ENCODE data around the gene ADCY3.

The ADCY3 gene

DNA sequence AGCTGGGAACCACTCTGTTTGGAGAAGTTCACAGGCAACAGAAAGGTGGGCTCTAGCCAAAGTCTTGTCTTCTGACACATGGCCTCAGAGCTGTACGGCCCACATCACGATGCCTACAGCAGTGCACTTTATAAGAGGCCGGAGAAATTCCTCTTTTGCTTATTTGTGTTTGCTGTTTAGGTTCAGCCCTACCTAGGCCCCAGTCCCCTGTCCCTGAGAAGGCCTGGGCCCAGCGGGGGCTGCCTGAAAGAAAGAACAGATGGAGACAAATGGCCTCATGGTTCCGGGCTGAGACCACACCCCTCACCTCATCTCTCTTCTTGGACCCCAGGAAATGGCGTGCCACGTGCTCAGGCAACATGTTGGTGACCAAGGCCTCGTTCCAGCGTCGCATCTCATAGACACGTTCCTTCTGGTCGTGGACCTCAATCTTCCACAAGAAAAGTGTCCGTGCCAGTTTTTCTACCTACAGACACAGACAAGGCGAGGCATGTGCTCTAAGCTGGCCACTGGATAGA lies 95.9 kb downstream of the ADCY3 start:
- Histone ChIP-seq H2AFZ (ENCODE audit: low read length) (no peak overlapping the region), H4K20me1 (ENCODE audit: insufficient read depth, low read length) (no peaks in the 10 kb centered on the region), H3K27me3 (ENCODE audit: insufficient read depth, low read length) (no peaks in the 10 kb centered on the region), H3F3A (ENCODE audit: insufficient read depth, low read length) (no peaks in the 10 kb centered on the region; the same call in none of the 2 replicates), H3K27ac (ENCODE audit: low read depth, low read length, poor library complexity, severe bottlenecking) (no peak overlapping the region), H3K4me1 (ENCODE audit: insufficient read depth, low read length, severe bottlenecking) (peaks cover 30% of the 10 kb centered on the region), H3K4me3 (ENCODE audit: low read depth, low read length, poor library complexity, severe bottlenecking) (no peak overlapping the region), H3K9me3 (ENCODE audit: low read length) (no peaks in the 10 kb centered on the region), H3K9ac (ENCODE audit: low read length) (no peak overlapping the region), H3K79me2 (ENCODE audit: insufficient read depth, low read length) (no peaks in the 10 kb centered on the region), H3K4me2 (ENCODE audit: low read length) (no peak overlapping the region), H3K36me3 (ENCODE audit: insufficient read depth, low read length) (peaks cover 70% of the 10 kb centered on the region), H3K9me2 (ENCODE audit: low read depth, low read length) (no peaks in the 10 kb centered on the region)
- no peak for TF ChIP-seq EZH2 (IDR thresholded peaks at IDR 0.05; ENCODE audit: borderline replicate concordance, low read length)
- no peak for TF ChIP-seq CTCF (IDR thresholded peaks at IDR 0.05; ENCODE audit: low read length)

- Histone ChIP-seq H3K4me2 (ENCODE audit: low read length) (no peak overlapping the region), H3F3A (ENCODE audit: insufficient read depth, low read length) (no peaks in the 10 kb centered on the region; the same call in none of the 2 replicates), H4K20me1 (ENCODE audit: insufficient read depth, low read length) (no peaks in the 10 kb centered on the region), H3K79me2 (ENCODE audit: insufficient read depth, low read length) (no peaks in the 10 kb centered on the region), H3K9ac (ENCODE audit: low read length) (no peak overlapping the region), H3K4me3 (ENCODE audit: low read depth, low read length, poor library complexity, severe bottlenecking) (no peak overlapping the region), H3K36me3 (ENCODE audit: insufficient read depth, low read length) (peaks cover 90% of the 10 kb centered on the region), H3K27ac (ENCODE audit: low read depth, low read length, poor library complexity, severe bottlenecking) (no peak overlapping the region), H2AFZ (ENCODE audit: low read length) (no peak overlapping the region), H3K9me2 (ENCODE audit: low read depth, low read length) (no peaks in the 10 kb centered on the region), H3K9me3 (ENCODE audit: low read length) (no peaks in the 10 kb centered on the region), H3K4me1 (ENCODE audit: insufficient read depth, low read length, severe bottlenecking) (peaks cover 18% of the 10 kb centered on the region), H3K27me3 (ENCODE audit: insufficient read depth, low read length) (no peaks in the 10 kb centered on the region)
- no peak for TF ChIP-seq CTCF (IDR thresholded peaks at IDR 0.05; ENCODE audit: low read length)
- TF ChIP-seq EZH2 (IDR thresholded peaks at IDR 0.05; ENCODE audit: borderline replicate concordance, low read length): no peak
Measured at GRCh38 chr2:24822049-24822706, 97.9 kb downstream of the ADCY3 start.

- Histone ChIP-seq H2AFZ (ENCODE audit: low read length) (no peak overlapping the region), H3K4me2 (ENCODE audit: low read length) (no peak overlapping the region), H3K79me2 (ENCODE audit: insufficient read depth, low read length) (no peaks in the 10 kb centered on the region), H3K27me3 (ENCODE audit: insufficient read depth, low read length) (no peaks in the 10 kb centered on the region), H3K9me3 (ENCODE audit: low read length) (no peaks in the 10 kb centered on the region), H4K20me1 (ENCODE audit: insufficient read depth, low read length) (no peaks in the 10 kb centered on the region), H3K9ac (ENCODE audit: low read length) (no peak overlapping the region), H3F3A (ENCODE audit: insufficient read depth, low read length) (no peaks in the 10 kb centered on the region; the same call in none of the 2 replicates), H3K36me3 (ENCODE audit: insufficient read depth, low read length) (peaks cover 91% of the 10 kb centered on the region), H3K4me1 (ENCODE audit: insufficient read depth, low read length, severe bottlenecking) (peaks cover 10% of the 10 kb centered on the region), H3K9me2 (ENCODE audit: low read depth, low read length) (no peaks in the 10 kb centered on the region), H3K27ac (ENCODE audit: low read depth, low read length, poor library complexity, severe bottlenecking) (no peak overlapping the region), H3K4me3 (ENCODE audit: low read depth, low read length, poor library complexity, severe bottlenecking) (no peak overlapping the region)
- no peak for TF ChIP-seq EZH2 (IDR thresholded peaks at IDR 0.05; ENCODE audit: borderline replicate concordance, low read length)
- TF ChIP-seq CTCF (IDR thresholded peaks at IDR 0.05; ENCODE audit: low read length): no peak
Measured at GRCh38 chr2:24821433-24821891, 98.6 kb downstream of the ADCY3 start.

All from OCI-LY1 (cell line).